ENCODE results near the gene PGM1.
A peak's percentile ranks its signal among the peaks of the same experiment; 100 is the strongest.

The PGM1 gene

GRCh38 chr1:63611231-63611630 lies 18.0 kb downstream of the PGM1 start:
- no peak overlapping the region for H3K4me3 ChIP-seq (replicated peaks; ENCODE audit: low read depth, low read length)
- no peak for DNase-seq (ENCODE audit: extremely low read depth, low read depth)
- TF ChIP-seq, protein P1, sequence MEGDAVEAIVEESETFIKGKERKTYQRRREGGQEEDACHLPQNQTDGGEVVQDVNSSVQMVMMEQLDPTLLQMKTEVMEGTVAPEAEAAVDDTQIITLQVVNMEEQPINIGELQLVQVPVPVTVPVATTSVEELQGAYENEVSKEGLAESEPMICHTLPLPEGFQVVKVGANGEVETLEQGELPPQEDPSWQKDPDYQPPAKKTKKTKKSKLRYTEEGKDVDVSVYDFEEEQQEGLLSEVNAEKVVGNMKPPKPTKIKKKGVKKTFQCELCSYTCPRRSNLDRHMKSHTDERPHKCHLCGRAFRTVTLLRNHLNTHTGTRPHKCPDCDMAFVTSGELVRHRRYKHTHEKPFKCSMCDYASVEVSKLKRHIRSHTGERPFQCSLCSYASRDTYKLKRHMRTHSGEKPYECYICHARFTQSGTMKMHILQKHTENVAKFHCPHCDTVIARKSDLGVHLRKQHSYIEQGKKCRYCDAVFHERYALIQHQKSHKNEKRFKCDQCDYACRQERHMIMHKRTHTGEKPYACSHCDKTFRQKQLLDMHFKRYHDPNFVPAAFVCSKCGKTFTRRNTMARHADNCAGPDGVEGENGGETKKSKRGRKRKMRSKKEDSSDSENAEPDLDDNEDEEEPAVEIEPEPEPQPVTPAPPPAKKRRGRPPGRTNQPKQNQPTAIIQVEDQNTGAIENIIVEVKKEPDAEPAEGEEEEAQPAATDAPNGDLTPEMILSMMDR (IDR thresholded peaks at IDR 0.05; ENCODE audit: low read depth, low read length, missing control alignments) = no peak

- no peak for DNase-seq (ENCODE audit: extremely low read depth, low read depth)
- TF ChIP-seq, protein P1 (IDR thresholded peaks at IDR 0.05; ENCODE audit: low read depth, low read length, missing control alignments) = no peak
- no peak overlapping the region for H3K4me3 ChIP-seq (replicated peaks; ENCODE audit: low read depth, low read length)
These were observed 19.4 kb downstream of the PGM1 start for GRCh38 chr1:63612564-63612963.

DNA sequence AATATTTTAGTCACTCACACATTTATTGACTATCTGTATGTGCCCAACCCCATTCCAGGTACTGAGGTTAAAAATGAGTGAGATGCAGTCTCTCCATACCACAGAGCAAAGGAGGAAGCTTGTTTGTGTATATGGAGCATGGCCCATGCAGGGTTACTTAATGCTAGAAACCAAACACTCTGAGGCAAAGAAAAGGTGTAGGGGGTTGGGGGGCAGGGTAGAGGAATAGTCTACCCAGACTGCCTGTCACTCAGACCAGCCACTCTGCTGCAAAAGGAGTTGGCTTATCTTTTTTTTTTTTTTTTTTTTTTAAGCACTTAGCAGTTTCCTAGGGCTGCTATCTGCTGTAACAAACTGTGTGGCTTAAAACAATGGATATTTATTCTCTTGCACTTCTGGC lies 19.8 kb downstream of the PGM1 start:
- H3K4me3 ChIP-seq (replicated peaks; ENCODE audit: low read depth, low read length) = no peak overlapping the region
- TF ChIP-seq, protein P1 (IDR thresholded peaks at IDR 0.05; ENCODE audit: low read depth, low read length, missing control alignments) = no peak
- no peak for DNase-seq (ENCODE audit: extremely low read depth, low read depth)

GRCh38 chr1:63615768-63616420 lies 22.7 kb downstream of the PGM1 start:
- DNase-seq (ENCODE audit: extremely low read depth, low read depth) = peak; percentile 46
- TF ChIP-seq, protein P1 (IDR thresholded peaks at IDR 0.05; ENCODE audit: low read depth, low read length, missing control alignments) = peak; percentile 57
- H3K4me3 ChIP-seq (replicated peaks; ENCODE audit: low read depth, low read length) = no peak overlapping the region

- TF ChIP-seq, protein P1 (IDR thresholded peaks at IDR 0.05; ENCODE audit: low read depth, low read length, missing control alignments) = no peak
- no peak overlapping the region for H3K4me3 ChIP-seq (replicated peaks; ENCODE audit: low read depth, low read length)
- DNase-seq (ENCODE audit: extremely low read depth, low read depth) = no peak
These were observed 24.2 kb downstream of the PGM1 start for GRCh38 chr1:63617450-63617849.

- no peak for DNase-seq (ENCODE audit: extremely low read depth, low read depth)
- H3K4me3 ChIP-seq (replicated peaks; ENCODE audit: low read depth, low read length) = no peak overlapping the region
- TF ChIP-seq, protein P1 (IDR thresholded peaks at IDR 0.05; ENCODE audit: low read depth, low read length, missing control alignments) = no peak
These were observed 24.8 kb downstream of the PGM1 start for GRCh38 chr1:63618011-63618410.

- H3K4me3 ChIP-seq (replicated peaks; ENCODE audit: low read depth, low read length) = no peak overlapping the region
- TF ChIP-seq, protein P1 (IDR thresholded peaks at IDR 0.05; ENCODE audit: low read depth, low read length, missing control alignments) = no peak
- no peak for DNase-seq (ENCODE audit: extremely low read depth, low read depth)
These were observed 26.3 kb downstream of the PGM1 start for GRCh38 chr1:63619558-63619957.

All from HFF-Myc (cell line).